Measurements from ENCODE around the gene FCN1. TPM values are rescaled to one million over a fixed set of nuclear protein-coding genes. Genes with fewer than 3 reads are reported as not detected.

FCN1 gene
- total RNA-seq, 2 experiments from 2014 or later = not detected

DNA sequence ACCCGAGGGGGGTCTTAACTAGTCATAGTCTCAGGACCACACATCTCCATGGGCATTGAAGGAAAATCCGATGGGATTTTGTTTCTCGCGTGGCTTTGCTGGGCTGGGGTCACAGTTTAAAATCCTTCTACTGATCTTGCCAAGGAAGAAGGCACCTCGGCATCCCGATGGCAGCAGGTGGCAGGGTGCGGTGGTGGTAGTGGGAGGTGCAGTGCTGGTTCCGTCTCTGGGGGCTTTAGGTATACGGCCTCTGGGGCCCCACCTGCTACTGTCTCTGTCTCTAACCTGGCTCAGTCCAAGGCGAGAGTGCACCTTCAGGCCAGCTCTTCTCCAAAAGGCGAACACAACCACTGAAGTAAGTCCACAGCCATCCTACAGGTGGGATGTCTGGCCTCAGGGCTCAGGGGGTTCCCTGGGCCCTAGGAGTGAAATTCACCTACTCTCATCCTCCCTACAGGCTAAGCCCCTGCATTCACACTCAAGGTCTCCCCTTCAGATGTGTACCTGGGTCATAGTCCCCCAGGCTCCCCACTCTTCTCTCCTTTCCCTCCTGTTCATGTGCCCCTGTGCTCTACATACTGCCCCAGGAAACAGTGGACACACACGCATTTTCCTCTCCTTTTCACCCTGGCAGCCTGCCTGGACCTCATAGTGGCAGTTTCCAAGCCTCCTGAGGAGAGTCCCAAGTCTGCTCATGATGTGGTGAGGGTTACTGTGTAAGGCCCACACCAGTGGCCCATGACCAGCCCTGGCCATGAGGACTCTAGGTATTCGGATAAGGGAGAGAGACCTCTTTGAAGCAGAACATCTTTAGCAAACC is 37.8 kb downstream of the FCN1 start:
- POLR2A ChIA-PET = no interaction called here
- CTCF ChIA-PET = no interaction called here
- no peak for DNase-seq
- Mint-ChIP-seq H3K36me3 (no peaks in the 10 kb centered on the region), H3K4me3 (no peak overlapping the region), H3K27me3 (peaks cover 2% of the 10 kb centered on the region), H3K4me1 (ENCODE audit: low read depth) (no peaks in the 10 kb centered on the region), H3K27ac (no peak overlapping the region), H3K9me3 (no peaks in the 10 kb centered on the region)
- intact Hi-C loops (cut with micrococcal nuclease) = no loop called here

DNA sequence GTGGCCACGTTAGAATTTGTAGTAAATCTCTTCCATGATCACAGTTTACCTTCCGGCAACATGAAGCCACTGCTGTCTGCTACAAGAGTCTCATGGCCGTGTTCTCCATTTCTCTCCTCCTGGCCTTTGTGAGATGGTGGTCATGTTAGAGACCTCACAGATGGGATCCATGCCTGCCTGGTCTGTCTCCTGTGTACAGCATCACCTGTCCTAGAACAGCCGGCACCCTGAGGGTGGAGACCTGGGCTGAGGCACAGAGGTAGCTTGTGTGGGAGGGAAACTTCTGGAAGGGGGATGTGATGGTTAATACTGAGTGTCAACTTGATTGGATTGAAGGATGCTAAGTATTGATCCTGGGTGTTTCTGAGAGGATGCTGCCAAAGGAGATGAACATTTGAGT is 40.2 kb downstream of the FCN1 start:
- Mint-ChIP-seq H3K27ac (no peak overlapping the region), H3K4me1 (ENCODE audit: low read depth) (no peaks in the 10 kb centered on the region), H3K36me3 (no peaks in the 10 kb centered on the region), H3K4me3 (no peak overlapping the region), H3K9me3 (no peaks in the 10 kb centered on the region), H3K27me3 (peaks cover 4% of the 10 kb centered on the region)
- intact Hi-C loops (cut with micrococcal nuclease) = no loop called here
- POLR2A ChIA-PET = no interaction called here
- no peak for DNase-seq
- CTCF ChIA-PET = no interaction called here

DNA sequence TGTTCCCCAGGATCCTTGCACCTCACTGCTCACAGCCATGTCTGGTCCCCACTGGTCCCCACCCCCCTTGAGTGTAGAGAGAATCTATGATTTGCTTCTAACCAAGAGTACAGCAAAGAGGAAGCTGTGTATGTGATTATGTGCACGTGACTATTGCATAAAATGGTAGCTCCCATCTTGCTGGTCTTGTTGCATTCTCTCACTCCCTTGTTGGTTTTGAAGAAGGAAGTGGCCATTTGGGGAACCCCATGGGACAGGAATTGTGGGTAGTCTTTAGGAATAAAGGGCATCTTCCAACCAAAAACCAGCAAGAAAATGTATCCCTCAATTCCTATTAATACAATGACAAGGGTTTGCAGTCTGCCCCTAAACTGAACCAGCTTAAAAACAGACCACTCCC is 42.3 kb downstream of the FCN1 start:
- CTCF ChIA-PET = no interaction called here
- POLR2A ChIA-PET = interaction anchor here (1.0 kb wide), 1 partner anchor 17 kb away, joined by 3 read pairs; no protein-coding TSS in a partner anchor
- H3K9me3 Mint-ChIP-seq = no peaks in the 10 kb centered on the region
- intact Hi-C loops (cut with micrococcal nuclease) = no loop called here
- no peak overlapping the region for H3K27ac Mint-ChIP-seq
- H3K36me3 Mint-ChIP-seq = no peaks in the 10 kb centered on the region
- DNase-seq = no peak
- H3K4me1 Mint-ChIP-seq (ENCODE audit: low read depth) = no peaks in the 10 kb centered on the region
- no peak overlapping the region for H3K4me3 Mint-ChIP-seq
- peaks cover 4% of the 10 kb centered on the region for H3K27me3 Mint-ChIP-seq

DNA sequence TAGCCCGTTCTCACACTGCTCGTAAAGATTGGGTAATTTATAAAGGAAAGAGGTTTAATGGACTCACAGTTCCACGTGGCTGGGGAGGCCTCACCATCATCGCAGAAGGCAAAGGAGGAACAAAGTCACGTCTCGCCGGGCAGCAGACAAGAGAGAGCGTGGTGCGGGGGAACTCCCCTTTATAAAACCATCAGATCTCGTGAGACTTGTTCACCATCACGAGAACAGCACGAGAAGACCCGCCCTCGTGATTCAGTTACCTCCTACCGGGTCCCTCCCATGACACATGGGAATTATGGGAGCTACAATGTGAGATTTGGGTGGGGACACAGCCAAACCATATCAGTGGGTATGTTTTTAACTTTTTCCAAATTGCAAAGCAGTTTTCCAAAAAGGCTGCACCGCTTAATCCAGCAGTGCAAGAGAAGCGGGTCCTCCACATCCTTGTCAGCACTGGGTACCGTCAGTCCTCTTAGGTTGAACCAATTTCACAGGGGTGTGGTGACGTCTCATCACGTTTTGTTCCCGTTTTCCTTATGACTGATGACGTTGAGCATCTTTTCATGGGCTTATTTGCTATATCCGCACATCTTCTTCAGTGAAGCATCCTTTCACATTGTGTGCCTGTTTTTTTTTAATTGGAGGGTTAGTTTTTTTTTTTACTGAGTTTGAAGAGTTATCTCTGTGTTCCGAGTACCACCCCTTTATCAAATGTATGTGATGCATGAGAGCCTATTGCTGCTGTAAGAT is 45.1 kb downstream of the FCN1 start:
- POLR2A ChIA-PET = no interaction called here
- Mint-ChIP-seq H3K4me3 (no peak overlapping the region), H3K27me3 (peaks cover 8% of the 10 kb centered on the region), H3K9me3 (no peaks in the 10 kb centered on the region), H3K36me3 (no peaks in the 10 kb centered on the region), H3K27ac (no peak overlapping the region), H3K4me1 (ENCODE audit: low read depth) (no peaks in the 10 kb centered on the region)
- DNase-seq = no peak
- intact Hi-C loops (cut with micrococcal nuclease) = no loop called here
- CTCF ChIA-PET = no interaction called here

DNA sequence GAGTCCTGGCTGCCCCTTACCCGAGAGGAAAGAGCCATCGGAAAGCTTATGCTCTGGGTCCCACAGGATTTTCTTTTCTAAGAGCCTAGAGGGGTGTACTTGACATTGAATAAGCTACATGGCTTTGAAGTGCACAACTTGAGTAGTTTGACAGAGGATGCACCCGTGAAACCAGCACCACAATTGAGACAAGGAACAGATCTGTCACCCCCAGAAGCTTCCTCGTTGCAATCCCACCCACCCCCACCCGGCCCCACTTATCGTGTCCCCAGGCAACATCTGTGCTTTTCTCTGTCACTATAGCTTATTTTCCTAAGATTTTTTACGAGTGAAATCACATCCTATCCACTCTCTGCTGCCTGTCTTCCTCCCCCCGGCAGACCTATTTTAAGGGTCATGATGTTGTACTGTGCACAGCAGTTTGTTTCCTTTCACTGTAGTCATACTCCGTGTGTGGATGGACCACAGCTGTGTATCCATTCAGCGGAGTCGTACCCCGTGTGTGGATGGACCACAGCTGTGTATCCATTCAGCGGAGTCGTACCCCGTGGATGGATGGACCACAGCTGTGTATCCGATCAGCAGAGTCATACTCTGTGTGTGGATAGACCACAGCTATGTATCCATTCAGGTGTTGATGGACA is 45.9 kb downstream of the FCN1 start:
- Mint-ChIP-seq H3K27ac (no peak overlapping the region), H3K4me3 (no peak overlapping the region), H3K4me1 (ENCODE audit: low read depth) (no peaks in the 10 kb centered on the region), H3K36me3 (no peaks in the 10 kb centered on the region), H3K9me3 (no peaks in the 10 kb centered on the region), H3K27me3 (peaks cover 8% of the 10 kb centered on the region)
- intact Hi-C loops (cut with micrococcal nuclease) = no loop called here
- CTCF ChIA-PET = no interaction called here
- POLR2A ChIA-PET = no interaction called here
- no peak for DNase-seq

DNA sequence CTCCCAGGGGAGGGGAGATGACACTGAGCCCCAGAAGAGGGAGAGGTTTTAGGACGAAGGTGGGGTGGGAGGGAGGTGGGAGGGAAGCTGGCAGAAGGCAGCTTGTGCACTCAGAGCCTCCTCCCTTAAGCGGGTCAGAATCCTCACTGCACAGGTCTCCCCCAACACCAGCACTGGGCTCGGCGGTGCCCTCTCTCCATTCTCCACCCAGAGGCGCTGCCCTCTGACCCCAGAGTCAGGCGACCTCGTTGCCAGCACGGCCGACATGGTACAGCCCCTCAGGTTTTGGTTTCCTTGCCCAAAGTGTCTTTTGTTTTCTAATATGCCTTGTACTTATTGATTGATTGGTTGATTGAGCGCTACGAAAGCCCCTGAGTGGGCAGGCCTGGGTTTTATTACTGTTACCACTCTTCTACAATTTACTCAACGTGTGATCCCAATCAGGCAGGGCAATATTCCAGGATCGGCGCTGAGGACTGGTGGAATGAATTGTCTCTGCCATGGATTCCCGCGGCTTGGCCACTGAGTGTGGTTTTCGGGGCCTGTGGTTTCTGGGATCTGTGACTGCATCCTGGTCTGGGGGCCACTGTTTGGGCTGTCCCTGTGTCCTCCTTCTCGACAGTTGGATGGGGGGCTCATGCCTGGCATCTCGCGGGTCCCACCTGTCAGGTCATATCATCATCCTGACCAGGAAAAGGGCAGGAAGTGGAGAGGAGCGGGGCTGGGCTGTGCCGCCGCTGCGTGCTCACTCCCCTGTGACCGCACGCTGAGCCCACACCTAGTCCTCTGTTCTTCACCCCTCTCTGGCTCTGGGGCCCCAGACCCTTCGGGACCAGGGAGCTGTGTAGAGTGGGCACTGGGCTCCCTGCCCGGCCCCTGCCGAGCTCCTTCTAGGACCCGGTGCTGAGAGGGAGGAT is 46.7 kb downstream of the FCN1 start:
- Mint-ChIP-seq H3K27ac (no peak overlapping the region), H3K9me3 (no peaks in the 10 kb centered on the region), H3K36me3 (no peaks in the 10 kb centered on the region), H3K4me3 (no peak overlapping the region), H3K27me3 (peaks cover 8% of the 10 kb centered on the region), H3K4me1 (ENCODE audit: low read depth) (no peaks in the 10 kb centered on the region)
- ChIA-PET CTCF (no interaction called here), POLR2A (no interaction called here)
- DNase-seq = no peak
- intact Hi-C loops (cut with micrococcal nuclease) = no loop called here

DNA sequence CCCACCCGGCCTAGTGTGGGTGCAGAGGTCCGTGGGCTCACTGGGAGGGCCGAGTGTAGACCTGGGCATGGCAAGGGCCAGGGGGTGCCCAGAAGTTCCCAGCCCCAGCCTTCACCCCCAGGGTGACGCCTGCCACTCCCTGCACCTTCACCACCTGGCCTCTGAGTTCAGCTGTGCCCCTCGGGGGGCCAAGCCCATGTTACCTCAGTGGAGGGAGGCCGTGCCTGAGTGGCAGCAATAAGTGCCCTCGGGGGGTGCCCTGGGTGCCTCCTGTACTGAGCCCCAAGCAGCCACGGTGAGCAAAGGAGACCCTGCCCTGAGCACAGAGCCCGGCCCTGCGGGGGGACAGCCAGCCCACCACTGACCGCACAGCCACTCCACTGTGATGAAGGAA is 47.4 kb downstream of the FCN1 start:
- no peak overlapping the region for H3K4me3 Mint-ChIP-seq
- POLR2A ChIA-PET = no interaction called here
- no peaks in the 10 kb centered on the region for H3K4me1 Mint-ChIP-seq (ENCODE audit: low read depth)
- no peaks in the 10 kb centered on the region for H3K36me3 Mint-ChIP-seq
- peaks cover 8% of the 10 kb centered on the region for H3K27me3 Mint-ChIP-seq
- no peak overlapping the region for H3K27ac Mint-ChIP-seq
- no peaks in the 10 kb centered on the region for H3K9me3 Mint-ChIP-seq
- DNase-seq = no peak
- CTCF ChIA-PET = no interaction called here
- intact Hi-C loops (cut with micrococcal nuclease) = no loop called here

DNA sequence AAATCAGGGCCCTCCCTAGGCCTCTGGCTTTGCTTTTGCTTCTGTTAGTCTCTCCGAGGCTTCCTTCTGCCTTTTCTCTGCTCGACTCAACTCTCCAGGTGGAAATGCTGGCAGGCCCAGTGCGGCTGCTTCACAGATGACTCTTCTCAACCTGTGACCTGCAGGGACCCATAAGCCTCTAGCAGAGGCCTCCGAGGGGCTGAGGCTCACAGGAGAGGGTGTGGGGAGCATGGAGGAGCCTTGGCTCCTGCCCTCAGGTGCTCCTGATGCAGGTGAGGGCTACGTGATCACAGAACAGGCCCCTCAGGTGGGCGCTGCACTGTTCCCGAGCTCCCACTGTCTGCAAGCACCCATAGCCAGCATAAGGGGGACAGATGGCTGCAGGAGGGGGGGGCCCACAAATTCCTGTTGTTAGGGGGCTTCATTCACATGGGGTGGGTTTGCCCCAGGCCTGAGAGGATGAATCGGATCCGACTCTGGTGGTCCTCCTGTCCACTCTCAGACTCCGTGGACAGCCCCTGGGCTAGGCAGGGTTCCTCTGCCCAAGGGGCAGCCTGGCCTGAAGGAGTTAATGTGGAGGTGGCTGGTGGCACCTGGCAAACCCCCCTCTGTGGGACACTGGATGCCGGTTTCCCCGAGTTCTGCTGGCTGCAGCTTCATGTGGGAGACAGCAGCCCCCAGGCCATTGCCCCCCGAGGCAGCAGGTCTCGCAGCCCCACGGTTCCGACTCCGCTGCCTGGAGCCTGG is 48.0 kb downstream of the FCN1 start:
- POLR2A ChIA-PET = no interaction called here
- CTCF ChIA-PET = no interaction called here
- no peaks in the 10 kb centered on the region for H3K9me3 Mint-ChIP-seq
- intact Hi-C loops (cut with micrococcal nuclease) = no loop called here
- no peaks in the 10 kb centered on the region for H3K4me1 Mint-ChIP-seq (ENCODE audit: low read depth)
- H3K36me3 Mint-ChIP-seq = no peaks in the 10 kb centered on the region
- no peak for DNase-seq
- peaks cover 6% of the 10 kb centered on the region for H3K27me3 Mint-ChIP-seq
- H3K27ac Mint-ChIP-seq = no peak overlapping the region
- no peak overlapping the region for H3K4me3 Mint-ChIP-seq

DNA sequence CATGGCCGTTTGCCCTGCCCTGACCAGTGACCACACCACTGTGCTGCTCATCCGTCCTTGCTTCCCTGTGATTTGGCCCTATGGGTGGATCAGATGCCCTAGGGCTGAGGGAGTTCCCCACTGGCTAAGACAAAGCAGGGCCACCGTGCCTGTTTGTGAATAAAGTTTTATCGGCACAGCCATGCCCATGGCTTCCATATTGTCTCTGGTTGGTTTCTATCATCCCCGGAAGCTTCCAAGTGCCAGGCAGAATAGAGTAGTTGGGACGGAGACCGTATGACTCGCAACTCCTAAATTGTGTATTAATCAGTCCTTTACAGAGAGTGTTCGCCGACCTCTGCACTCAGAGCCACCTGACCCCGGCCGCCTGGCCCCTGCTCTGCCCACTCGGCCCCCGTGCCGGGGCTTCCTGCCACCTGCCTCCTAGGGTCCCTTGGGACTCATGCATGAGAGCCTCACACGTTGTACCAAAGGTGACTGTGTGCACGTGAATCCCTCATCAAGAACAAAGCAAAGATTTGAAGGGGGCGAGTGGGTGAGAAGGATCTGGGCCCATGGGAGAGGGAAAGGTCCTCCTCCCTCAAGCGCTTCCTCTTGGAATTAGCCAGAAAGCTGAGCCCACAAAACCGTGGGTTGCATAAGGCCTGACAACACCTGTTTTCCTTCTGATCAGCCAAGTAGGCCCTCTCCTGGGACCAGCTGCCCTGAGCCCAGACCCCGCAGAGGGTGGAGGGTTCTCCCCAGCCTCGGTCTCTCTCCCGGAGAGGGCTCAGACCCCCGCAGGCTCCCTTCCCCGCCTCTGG is 48.8 kb downstream of the FCN1 start:
- no peak overlapping the region for H3K4me3 Mint-ChIP-seq
- intact Hi-C loops (cut with micrococcal nuclease) = no loop called here
- no peaks in the 10 kb centered on the region for H3K4me1 Mint-ChIP-seq (ENCODE audit: low read depth)
- no peak for DNase-seq
- no peaks in the 10 kb centered on the region for H3K9me3 Mint-ChIP-seq
- peaks cover 6% of the 10 kb centered on the region for H3K27me3 Mint-ChIP-seq
- POLR2A ChIA-PET = no interaction called here
- H3K36me3 Mint-ChIP-seq = no peaks in the 10 kb centered on the region
- CTCF ChIA-PET = no interaction called here
- no peak overlapping the region for H3K27ac Mint-ChIP-seq

DNA sequence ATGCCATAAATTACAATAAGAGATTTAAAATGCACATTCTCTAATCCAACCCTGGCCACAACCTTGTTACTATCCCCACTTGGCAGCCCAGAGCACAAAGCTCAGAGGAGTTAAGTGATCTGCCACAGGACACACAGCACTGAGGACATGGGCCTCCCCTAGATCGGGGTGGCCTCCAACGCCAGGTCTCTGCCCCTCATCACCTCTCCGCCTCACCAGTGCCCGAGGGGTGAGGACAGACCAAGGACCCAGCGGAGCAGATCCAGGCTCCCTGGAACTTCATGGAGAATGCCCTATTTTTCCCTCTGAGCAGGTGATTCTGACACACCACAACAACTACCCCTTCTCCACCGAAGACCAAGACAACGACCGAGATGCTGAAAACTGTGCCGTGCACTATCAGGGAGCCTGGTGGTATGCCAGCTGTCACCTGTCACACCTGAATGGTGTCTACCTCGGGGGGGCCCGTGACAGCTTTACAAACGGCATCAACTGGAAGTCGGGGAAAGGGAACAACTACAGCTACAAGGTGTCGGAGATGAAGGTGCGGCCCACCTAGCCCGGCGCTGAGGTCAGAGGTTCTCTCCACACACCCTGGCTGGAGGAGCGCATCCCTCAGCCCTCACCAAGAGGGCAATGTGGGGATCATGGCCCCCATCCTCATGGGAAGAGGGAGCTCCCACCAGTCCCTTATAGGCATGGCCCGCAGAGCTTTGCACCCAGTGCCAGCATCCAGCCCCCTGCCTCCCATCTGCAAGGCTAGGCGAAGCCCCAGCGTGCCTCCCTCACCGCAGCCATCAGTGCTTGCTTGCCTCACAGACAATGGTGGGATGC is 49.6 kb downstream of the FCN1 start:
- no peak overlapping the region for H3K4me3 Mint-ChIP-seq
- H3K27me3 Mint-ChIP-seq = peaks cover 4% of the 10 kb centered on the region
- CTCF ChIA-PET = no interaction called here
- POLR2A ChIA-PET = no interaction called here
- intact Hi-C loops (cut with micrococcal nuclease) = no loop called here
- H3K36me3 Mint-ChIP-seq = no peaks in the 10 kb centered on the region
- DNase-seq = no peak
- H3K9me3 Mint-ChIP-seq = no peaks in the 10 kb centered on the region
- H3K27ac Mint-ChIP-seq = no peak overlapping the region
- H3K4me1 Mint-ChIP-seq (ENCODE audit: low read depth) = no peaks in the 10 kb centered on the region

Measured in activated CD4-positive, alpha-beta memory T cell treated with anti-CD3 and anti-CD28 coated beads for 36 hours (primary cell).